OCI-LY7 (cell line): ENCODE results near the gene PRELP. TPM values are rescaled to one million over a fixed set of nuclear protein-coding genes. Genes with fewer than 3 reads are reported as not detected.

ENCODE experiments used
- BruUV-seq: library from RNA; stranded (reverse); fragments of 400-500 nt; replicated peaks from 2 replicates; lab custom pipeline; 2021; lab: Mats Ljungman, UMichigan
- CTCF ChIA-PET: fragments of 300-600 bp; sonication (Branson Sonifier 250); formaldehyde crosslinking; loops from one replicate; lab custom pipeline; 2022; ENCODE audit warnings: antibody characterized with exemption; ENCODE audit not compliant: unreplicated experiment; lab: Charles Lee
- POLR2A ChIA-PET: fragments of 300-600 bp; sonication (Branson Sonifier 250); formaldehyde crosslinking; loops from one replicate; lab custom pipeline; 2022; ENCODE audit warnings: antibody characterized with exemption; lab: Charles Lee
- DNase-seq: peaks from one replicate; pipeline ENCODE4 v3.0.0-alpha.2; 2015; ENCODE audit warnings: low spot score
- H2AFZ ChIP-seq: fragments of 200-600 bp; sonication (generic), shearing (Covaris generic); 2 replicates; pipeline ENCODE4 v1.6.1; 2014; ENCODE audit warnings: mild to moderate bottlenecking, antibody characterized with exemption, low read length, moderate library complexity
- H3K27ac ChIP-seq: fragments of 200-600 bp; sonication (generic); 2 replicates; pipeline ENCODE4 v1.5.1; 2014; ENCODE audit warnings: mixed run types, low read depth, mild to moderate bottlenecking, moderate library complexity, low read length, inconsistent platforms; ENCODE audit not compliant: poor library complexity, severe bottlenecking
- H3K36me3 ChIP-seq: fragments of 200-600 bp; sonication (generic); 2 replicates; pipeline ENCODE4 v1.6.1; 2014; ENCODE audit warnings: mild to moderate bottlenecking, antibody characterized with exemption, low read length, moderate library complexity, mixed read lengths; ENCODE audit not compliant: insufficient read depth
- H3K4me1 ChIP-seq: fragments of 200-600 bp; sonication (generic); 2 replicates; pipeline ENCODE4 v1.5.1; 2014; ENCODE audit warnings: mild to moderate bottlenecking, low read length; ENCODE audit not compliant: insufficient read depth, poor library complexity, severe bottlenecking
- H3K4me2 ChIP-seq: fragments of 200-600 bp; sonication (generic); 2 replicates; pipeline ENCODE4 v1.6.1; 2014; ENCODE audit warnings: mild to moderate bottlenecking, low read length
- H3K4me3 ChIP-seq: fragments of 200-600 bp; sonication (generic); 2 replicates; pipeline ENCODE4 v1.5.1; 2014; ENCODE audit warnings: mild to moderate bottlenecking, low read depth, low read length; ENCODE audit not compliant: poor library complexity, severe bottlenecking
- H3K79me2 ChIP-seq: fragments of 200-600 bp; sonication (generic); 2 replicates; pipeline ENCODE4 v1.6.1; 2016; ENCODE audit warnings: low read depth, mild to moderate bottlenecking, low read length, moderate library complexity, mixed read lengths; ENCODE audit not compliant: insufficient read depth
- H3K9me2 ChIP-seq: fragments of 200-600 bp; sonication (generic); 2 replicates; pipeline ENCODE4 v1.6.1; 2016; ENCODE audit warnings: mild to moderate bottlenecking, low read length, mixed read lengths; ENCODE audit not compliant: insufficient read depth
- H3K9me3 ChIP-seq: fragments of 200-600 bp; sonication (generic); 2 replicates; pipeline ENCODE4 v1.6.1; 2014; ENCODE audit warnings: mild to moderate bottlenecking, mixed run types, low read length, mixed read lengths
- H4K20me1 ChIP-seq: fragments of 200-600 bp; sonication (generic); 2 replicates; pipeline ENCODE4 v1.6.1; 2014; ENCODE audit warnings: mild to moderate bottlenecking, antibody characterized with exemption, low read length, moderate library complexity, mixed read lengths; ENCODE audit not compliant: insufficient read depth
- EZH2phosphoT487 ChIP-seq: fragments of 200-600 bp; sonication (generic); IDR thresholded peaks from 2 replicates; pipeline ENCODE4 v1.6.1; 2018; ENCODE audit warnings: low read depth, borderline replicate concordance, mild to moderate bottlenecking, mixed run types, antibody characterized with exemption, low read length, moderate library complexity, mixed read lengths
- intact Hi-C: fragments of 100-400 bp; cut with micrococcal nuclease; formaldehyde crosslinking; loops from one replicate; pipeline ENCODE4 v1.10.0; 2022; ENCODE audit not compliant: unreplicated experiment
- total RNA-seq, 2 experiments: library from RNA; depleted of rRNA in 1 of 2; stranded (reverse); fragments of >200 nt in 1 of 2; shearing (Covaris generic) in 1 of 2; gene quantifications; 2 replicates each; pipeline ENCODE4 v1.2.3, GENCODE V29; 2014 to 2022
- TF ChIP-seq, protein P1 (sequence below): fragments of 200-600 bp; sonication (generic); conservative IDR thresholded peaks from 2 replicates; pipeline ENCODE4 v1.5.1; 2014; ENCODE audit warnings: mild to moderate bottlenecking, antibody characterized with exemption, low read length, moderate library complexity, mixed read lengths

PRELP gene
- total RNA-seq, 2 experiments from 2014 or later: not detected

GRCh38 chr1:203511930-203512329 is 36.3 kb downstream of the PRELP start:
- DNase-seq: no peak
- H3K4me3 ChIP-seq: no peak overlapping the region
- TF ChIP-seq, protein P1, sequence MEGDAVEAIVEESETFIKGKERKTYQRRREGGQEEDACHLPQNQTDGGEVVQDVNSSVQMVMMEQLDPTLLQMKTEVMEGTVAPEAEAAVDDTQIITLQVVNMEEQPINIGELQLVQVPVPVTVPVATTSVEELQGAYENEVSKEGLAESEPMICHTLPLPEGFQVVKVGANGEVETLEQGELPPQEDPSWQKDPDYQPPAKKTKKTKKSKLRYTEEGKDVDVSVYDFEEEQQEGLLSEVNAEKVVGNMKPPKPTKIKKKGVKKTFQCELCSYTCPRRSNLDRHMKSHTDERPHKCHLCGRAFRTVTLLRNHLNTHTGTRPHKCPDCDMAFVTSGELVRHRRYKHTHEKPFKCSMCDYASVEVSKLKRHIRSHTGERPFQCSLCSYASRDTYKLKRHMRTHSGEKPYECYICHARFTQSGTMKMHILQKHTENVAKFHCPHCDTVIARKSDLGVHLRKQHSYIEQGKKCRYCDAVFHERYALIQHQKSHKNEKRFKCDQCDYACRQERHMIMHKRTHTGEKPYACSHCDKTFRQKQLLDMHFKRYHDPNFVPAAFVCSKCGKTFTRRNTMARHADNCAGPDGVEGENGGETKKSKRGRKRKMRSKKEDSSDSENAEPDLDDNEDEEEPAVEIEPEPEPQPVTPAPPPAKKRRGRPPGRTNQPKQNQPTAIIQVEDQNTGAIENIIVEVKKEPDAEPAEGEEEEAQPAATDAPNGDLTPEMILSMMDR: no peak
- TF ChIP-seq EZH2phosphoT487: no peak
- H3K27ac ChIP-seq: no peak overlapping the region
- ChIA-PET POLR2A (no interaction called here), CTCF (no interaction called here)
- H3K9me3 ChIP-seq: no peaks in the 10 kb centered on the region
- no peaks in the 10 kb centered on the region for H4K20me1 ChIP-seq
- H3K9me2 ChIP-seq: no peaks in the 10 kb centered on the region
- no peak overlapping the region for H3K4me2 ChIP-seq
- H3K4me1 ChIP-seq: no peaks in the 10 kb centered on the region
- intact Hi-C loops: no loop called here
- no peak overlapping the region for H2AFZ ChIP-seq
- no peaks in the 10 kb centered on the region for H3K79me2 ChIP-seq
- BruUV-seq: no TSS peak
- no peaks in the 10 kb centered on the region for H3K36me3 ChIP-seq

DNA sequence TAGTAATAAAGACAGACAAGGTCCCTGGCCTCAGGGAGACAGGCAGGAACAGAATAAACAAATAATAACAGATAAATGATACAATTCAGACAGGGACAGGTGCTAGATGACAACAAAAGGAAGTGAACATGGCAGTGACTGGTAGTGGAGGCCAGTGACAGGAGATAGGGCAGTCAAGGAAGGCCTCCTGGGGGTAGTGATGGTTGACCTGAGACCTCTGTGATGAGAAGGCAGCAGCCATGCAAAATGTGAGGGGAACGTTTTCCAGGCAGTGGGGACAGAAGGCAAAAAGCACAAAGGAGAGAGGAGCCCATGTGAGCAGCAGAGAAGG is 36.9 kb downstream of the PRELP start:
- ChIA-PET POLR2A (no interaction called here), CTCF (no interaction called here)
- Histone ChIP-seq H3K79me2 (no peaks in the 10 kb centered on the region), H3K4me2 (no peak overlapping the region), H3K9me3 (no peaks in the 10 kb centered on the region), H3K9me2 (no peaks in the 10 kb centered on the region), H2AFZ (no peak overlapping the region), H3K4me1 (no peaks in the 10 kb centered on the region), H3K27ac (no peak overlapping the region), H3K36me3 (no peaks in the 10 kb centered on the region), H3K4me3 (no peak overlapping the region), H4K20me1 (no peaks in the 10 kb centered on the region)
- DNase-seq: no peak
- TF ChIP-seq, protein P1: no peak
- TF ChIP-seq EZH2phosphoT487: no peak
- intact Hi-C loops: no loop called here
- no TSS peak for BruUV-seq

GRCh38 chr1:203512848-203513584 is 37.4 kb downstream of the PRELP start:
- Histone ChIP-seq H3K9me3 (no peaks in the 10 kb centered on the region), H3K4me2 (no peak overlapping the region), H3K79me2 (no peaks in the 10 kb centered on the region), H4K20me1 (no peaks in the 10 kb centered on the region), H3K27ac (no peak overlapping the region), H2AFZ (no peak overlapping the region), H3K36me3 (no peaks in the 10 kb centered on the region), H3K4me1 (no peaks in the 10 kb centered on the region), H3K4me3 (no peak overlapping the region), H3K9me2 (no peaks in the 10 kb centered on the region)
- DNase-seq: peak; percentile 18
- TF ChIP-seq, protein P1: no peak
- no peak for TF ChIP-seq EZH2phosphoT487
- CTCF ChIA-PET: no interaction called here
- POLR2A ChIA-PET: interaction anchor here (0.6 kb wide), 1 partner anchor 762 kb away, joined by 3 read pairs; no protein-coding TSS in a partner anchor
- BruUV-seq: no TSS peak
- intact Hi-C loops: no loop called here
